Neural progenitor cell (in vitro differentiated cells): ENCODE measurements around the gene PRR29.
A peak's percentile ranks its signal among the peaks of the same experiment; 100 is the strongest.

ENCODE experiments used
- CTCF ChIP-seq: fragments of 200-600 bp; sonication (generic); IDR thresholded peaks from 2 replicates; pipeline ENCODE4 v1.5.1; 2017; ENCODE audit warnings: antibody characterized with exemption, mild to moderate bottlenecking
- EZH2 ChIP-seq: fragments of 200-600 bp; sonication (generic); IDR thresholded peaks from 2 replicates; pipeline ENCODE4 v1.6.1; 2017; ENCODE audit warnings: antibody characterized with exemption, mild to moderate bottlenecking, moderate library complexity
- EZH2phosphoT487 ChIP-seq: fragments of 200-600 bp; sonication (generic); IDR thresholded peaks from 2 replicates; pipeline ENCODE4 v1.6.1; 2017; ENCODE audit warnings: antibody characterized with exemption

- TF ChIP-seq EZH2 (no peak), CTCF (peak; percentile 15), EZH2phosphoT487 (no peak)
Measured at GRCh38 chr17:64016231-64016784, 18.2 kb downstream of the PRR29 start.
